HG03139 (cell line): ENCODE results near the gene APBB1IP.
"Not testable (repeated sequence)": the region's sequence is repeated elsewhere in the genome, so short reads cannot be mapped to it uniquely, and the experiment has no call there.

Experiments
- ATAC-seq: cut with Tn5 transposase; IDR thresholded peaks from one replicate; pipeline ENCODE4 v1.9.1; 2021; ENCODE audit not compliant: unreplicated experiment

The APBB1IP gene

GRCh38 chr10:26504429-26504828, 66.3 kb downstream of the APBB1IP start:
- ATAC-seq, result not testable (repeated sequence)

GRCh38 chr10:26505491-26505890, 67.3 kb downstream of the APBB1IP start:
- ATAC-seq, result no peak

- no peak for ATAC-seq
Observed at GRCh38 chr10:26506736-26507135, 68.6 kb downstream of the APBB1IP start.

GRCh38 chr10:26507441-26507840, 69.3 kb downstream of the APBB1IP start:
- ATAC-seq, result no peak

- ATAC-seq, result no peak
Observed at GRCh38 chr10:26508016-26508415, 69.9 kb downstream of the APBB1IP start.

- ATAC-seq, result no peak
Observed at GRCh38 chr10:26509307-26509706, 71.2 kb downstream of the APBB1IP start.

GRCh38 chr10:26513101-26513500, 75.0 kb downstream of the APBB1IP start:
- no peak for ATAC-seq

- ATAC-seq, result no peak
Observed at GRCh38 chr10:26516540-26517101, 78.5 kb downstream of the APBB1IP start.

- ATAC-seq, result no peak
Observed at GRCh38 chr10:26517141-26517867, 79.2 kb downstream of the APBB1IP start.

GRCh38 chr10:26519803-26520202, 81.7 kb downstream of the APBB1IP start:
- ATAC-seq, result no peak

GRCh38 chr10:26520575-26520974, 82.4 kb downstream of the APBB1IP start:
- ATAC-seq, result no peak

GRCh38 chr10:26524161-26524896, 86.2 kb downstream of the APBB1IP start:
- ATAC-seq, result no peak

GRCh38 chr10:26525586-26525985, 87.4 kb downstream of the APBB1IP start:
- ATAC-seq, result no peak

- no peak for ATAC-seq
Observed at GRCh38 chr10:26527018-26527417, 88.9 kb downstream of the APBB1IP start.

GRCh38 chr10:26528048-26528447, 89.9 kb downstream of the APBB1IP start:
- no peak for ATAC-seq

- no peak for ATAC-seq
Observed at GRCh38 chr10:26528715-26529393, 90.7 kb downstream of the APBB1IP start.

GRCh38 chr10:26534384-26534783, 96.2 kb downstream of the APBB1IP start:
- ATAC-seq, result no peak

- ATAC-seq, result no peak
Observed at GRCh38 chr10:26540601-26541000, 102.5 kb downstream of the APBB1IP start.

GRCh38 chr10:26543567-26544306, 105.6 kb downstream of the APBB1IP start:
- peak; percentile 65 for ATAC-seq

- no peak for ATAC-seq
Observed at GRCh38 chr10:26544932-26545331, 106.8 kb downstream of the APBB1IP start.
